ENCODE data around the gene SRD5A1.

The SRD5A1 gene

DNA sequence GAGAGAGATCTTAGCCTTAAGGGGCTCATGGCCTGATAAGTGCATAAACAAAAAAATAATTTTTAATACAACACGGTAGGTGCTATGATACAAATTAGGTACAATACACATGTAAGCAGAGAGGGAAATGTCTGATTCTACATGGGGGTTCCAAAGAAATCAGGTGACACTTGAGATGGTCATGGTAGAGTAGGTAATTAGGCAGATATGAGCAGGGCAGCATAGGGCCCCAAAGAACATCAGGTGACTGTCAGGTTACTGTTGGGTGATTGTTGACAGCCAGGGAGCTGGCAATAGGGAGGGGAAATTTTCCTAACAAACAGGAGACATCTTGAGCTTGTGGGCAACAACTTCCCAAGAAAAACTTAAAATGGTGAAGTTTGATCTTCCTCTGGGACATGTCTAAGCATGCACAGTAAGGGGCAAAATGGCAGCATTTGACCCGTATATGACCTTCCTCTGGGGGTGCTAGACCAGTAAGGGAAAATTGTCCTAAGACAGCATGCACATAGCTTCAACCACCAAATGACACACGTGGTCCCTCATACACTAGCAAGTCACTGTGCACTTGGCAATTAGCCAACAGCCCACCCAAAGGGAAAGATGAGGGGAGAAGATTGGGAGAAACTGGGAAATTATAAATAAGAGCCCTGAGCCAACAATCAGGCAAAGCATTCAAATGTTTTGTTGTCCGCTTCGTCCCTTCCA, 42.7 kb downstream of the SRD5A1 start:
- Histone ChIP-seq H2AFZ (ENCODE audit: low read depth) (no peak overlapping the region), H4K20me1 (ENCODE audit: insufficient read depth) (no peaks in the 10 kb centered on the region), H3K4me2 (no peak overlapping the region), H3K79me2 (ENCODE audit: insufficient read depth, low read depth) (no peaks in the 10 kb centered on the region), H3K36me3 (ENCODE audit: insufficient read depth) (no peaks in the 10 kb centered on the region), H3K27ac (no peak overlapping the region), H3K27me3 (ENCODE audit: insufficient read depth, low read depth) (no peaks in the 10 kb centered on the region), H3K9ac (no peak overlapping the region), H3K4me1 (ENCODE audit: low read depth, poor library complexity, severe bottlenecking) (no peaks in the 10 kb centered on the region), H3K4me3 (IDR thresholded peaks at IDR 0.05; ENCODE audit: insufficient read depth, low read depth, low read length) (no peak overlapping the region)
- TF ChIP-seq, protein P1, sequence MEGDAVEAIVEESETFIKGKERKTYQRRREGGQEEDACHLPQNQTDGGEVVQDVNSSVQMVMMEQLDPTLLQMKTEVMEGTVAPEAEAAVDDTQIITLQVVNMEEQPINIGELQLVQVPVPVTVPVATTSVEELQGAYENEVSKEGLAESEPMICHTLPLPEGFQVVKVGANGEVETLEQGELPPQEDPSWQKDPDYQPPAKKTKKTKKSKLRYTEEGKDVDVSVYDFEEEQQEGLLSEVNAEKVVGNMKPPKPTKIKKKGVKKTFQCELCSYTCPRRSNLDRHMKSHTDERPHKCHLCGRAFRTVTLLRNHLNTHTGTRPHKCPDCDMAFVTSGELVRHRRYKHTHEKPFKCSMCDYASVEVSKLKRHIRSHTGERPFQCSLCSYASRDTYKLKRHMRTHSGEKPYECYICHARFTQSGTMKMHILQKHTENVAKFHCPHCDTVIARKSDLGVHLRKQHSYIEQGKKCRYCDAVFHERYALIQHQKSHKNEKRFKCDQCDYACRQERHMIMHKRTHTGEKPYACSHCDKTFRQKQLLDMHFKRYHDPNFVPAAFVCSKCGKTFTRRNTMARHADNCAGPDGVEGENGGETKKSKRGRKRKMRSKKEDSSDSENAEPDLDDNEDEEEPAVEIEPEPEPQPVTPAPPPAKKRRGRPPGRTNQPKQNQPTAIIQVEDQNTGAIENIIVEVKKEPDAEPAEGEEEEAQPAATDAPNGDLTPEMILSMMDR (conservative IDR thresholded peaks at IDR 0.05; ENCODE audit: low read depth, low read length): no peak

DNA sequence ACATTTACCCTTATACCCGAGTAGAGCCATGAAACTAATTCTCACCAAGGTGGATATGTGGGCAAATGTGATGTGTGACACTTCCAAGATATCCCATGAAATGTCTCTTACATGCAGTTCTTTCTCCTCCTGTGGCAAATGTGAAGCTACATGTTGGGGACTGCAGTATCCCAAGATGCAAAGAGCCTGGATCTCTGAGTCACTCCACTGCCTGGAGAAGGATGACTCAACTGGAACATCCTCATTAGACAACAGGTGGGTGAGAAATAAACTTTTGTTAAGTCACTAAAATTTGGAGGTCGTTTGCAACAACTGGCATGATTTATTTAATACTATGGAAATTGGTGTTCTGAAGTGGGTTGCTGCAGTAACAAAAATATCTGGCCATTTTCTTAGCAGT, 43.5 kb downstream of the SRD5A1 start:
- H4K20me1 ChIP-seq (ENCODE audit: insufficient read depth): no peaks in the 10 kb centered on the region
- no peaks in the 10 kb centered on the region for H3K4me1 ChIP-seq (ENCODE audit: low read depth, poor library complexity, severe bottlenecking)
- TF ChIP-seq, protein P1 (conservative IDR thresholded peaks at IDR 0.05; ENCODE audit: low read depth, low read length): no peak
- no peak overlapping the region for H3K4me2 ChIP-seq
- no peaks in the 10 kb centered on the region for H3K79me2 ChIP-seq (ENCODE audit: insufficient read depth, low read depth)
- no peak overlapping the region for H3K4me3 ChIP-seq (IDR thresholded peaks at IDR 0.05; ENCODE audit: insufficient read depth, low read depth, low read length)
- no peak overlapping the region for H3K27ac ChIP-seq
- H3K36me3 ChIP-seq (ENCODE audit: insufficient read depth): no peaks in the 10 kb centered on the region
- H3K9ac ChIP-seq: no peak overlapping the region
- H3K27me3 ChIP-seq (ENCODE audit: insufficient read depth, low read depth): no peaks in the 10 kb centered on the region
- no peak overlapping the region for H2AFZ ChIP-seq (ENCODE audit: low read depth)

DNA sequence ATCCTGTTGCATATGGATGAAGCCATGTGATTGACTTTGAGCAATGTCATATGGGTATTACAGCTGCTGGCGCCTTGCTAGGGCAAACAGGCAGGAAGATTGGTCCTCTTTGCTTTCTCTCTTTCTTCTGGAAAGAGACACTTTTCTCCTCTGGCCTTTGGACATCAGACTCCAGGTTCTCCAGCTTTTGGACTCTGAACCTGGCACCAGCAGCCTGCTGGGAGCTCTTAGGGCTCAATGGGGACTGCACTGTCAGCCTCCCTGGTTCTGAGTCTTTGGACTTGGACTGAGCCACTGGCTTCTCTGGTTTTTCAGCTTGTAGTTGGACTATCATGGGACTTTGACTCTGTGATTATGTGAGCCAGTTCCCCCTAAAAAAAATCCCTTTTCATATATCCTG, 45.1 kb downstream of the SRD5A1 start:
- TF ChIP-seq, protein P1 (conservative IDR thresholded peaks at IDR 0.05; ENCODE audit: low read depth, low read length): no peak
- H3K9ac ChIP-seq: no peak overlapping the region
- no peak overlapping the region for H3K4me3 ChIP-seq (IDR thresholded peaks at IDR 0.05; ENCODE audit: insufficient read depth, low read depth, low read length)
- no peak overlapping the region for H3K27ac ChIP-seq
- no peaks in the 10 kb centered on the region for H3K27me3 ChIP-seq (ENCODE audit: insufficient read depth, low read depth)
- H4K20me1 ChIP-seq (ENCODE audit: insufficient read depth): no peaks in the 10 kb centered on the region
- no peak overlapping the region for H2AFZ ChIP-seq (ENCODE audit: low read depth)
- no peaks in the 10 kb centered on the region for H3K79me2 ChIP-seq (ENCODE audit: insufficient read depth, low read depth)
- H3K4me1 ChIP-seq (ENCODE audit: low read depth, poor library complexity, severe bottlenecking): no peaks in the 10 kb centered on the region
- no peak overlapping the region for H3K4me2 ChIP-seq
- no peaks in the 10 kb centered on the region for H3K36me3 ChIP-seq (ENCODE audit: insufficient read depth)

DNA sequence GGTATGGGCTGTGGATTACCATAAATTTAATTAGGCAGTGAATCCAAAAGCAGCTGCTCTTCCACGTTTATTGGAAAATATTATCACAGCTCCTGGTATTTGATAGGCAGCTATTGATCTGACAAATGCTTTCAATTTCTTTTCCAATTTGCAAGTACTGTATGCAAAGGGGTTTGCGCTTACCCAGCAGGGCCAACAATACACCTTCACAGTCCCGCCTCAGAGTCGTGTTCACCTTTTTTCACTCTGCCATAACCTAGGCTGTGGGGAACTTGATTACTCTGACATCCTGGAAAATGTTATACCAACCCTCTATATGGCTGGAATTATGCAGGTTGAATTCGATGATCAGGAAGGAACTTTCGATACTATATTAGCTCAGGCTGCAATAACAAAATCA, 47.7 kb downstream of the SRD5A1 start:
- Histone ChIP-seq H3K27ac (no peak overlapping the region), H3K4me1 (ENCODE audit: low read depth, poor library complexity, severe bottlenecking) (no peaks in the 10 kb centered on the region), H3K9ac (no peak overlapping the region), H3K4me3 (IDR thresholded peaks at IDR 0.05; ENCODE audit: insufficient read depth, low read depth, low read length) (no peak overlapping the region), H3K4me2 (no peak overlapping the region), H3K79me2 (ENCODE audit: insufficient read depth, low read depth) (no peaks in the 10 kb centered on the region), H3K36me3 (ENCODE audit: insufficient read depth) (no peaks in the 10 kb centered on the region), H4K20me1 (ENCODE audit: insufficient read depth) (no peaks in the 10 kb centered on the region), H3K27me3 (ENCODE audit: insufficient read depth, low read depth) (no peaks in the 10 kb centered on the region), H2AFZ (ENCODE audit: low read depth) (no peak overlapping the region)
- TF ChIP-seq, protein P1 (conservative IDR thresholded peaks at IDR 0.05; ENCODE audit: low read depth, low read length): no peak
